Measurements from ENCODE around the gene FLCN.

DNA sequence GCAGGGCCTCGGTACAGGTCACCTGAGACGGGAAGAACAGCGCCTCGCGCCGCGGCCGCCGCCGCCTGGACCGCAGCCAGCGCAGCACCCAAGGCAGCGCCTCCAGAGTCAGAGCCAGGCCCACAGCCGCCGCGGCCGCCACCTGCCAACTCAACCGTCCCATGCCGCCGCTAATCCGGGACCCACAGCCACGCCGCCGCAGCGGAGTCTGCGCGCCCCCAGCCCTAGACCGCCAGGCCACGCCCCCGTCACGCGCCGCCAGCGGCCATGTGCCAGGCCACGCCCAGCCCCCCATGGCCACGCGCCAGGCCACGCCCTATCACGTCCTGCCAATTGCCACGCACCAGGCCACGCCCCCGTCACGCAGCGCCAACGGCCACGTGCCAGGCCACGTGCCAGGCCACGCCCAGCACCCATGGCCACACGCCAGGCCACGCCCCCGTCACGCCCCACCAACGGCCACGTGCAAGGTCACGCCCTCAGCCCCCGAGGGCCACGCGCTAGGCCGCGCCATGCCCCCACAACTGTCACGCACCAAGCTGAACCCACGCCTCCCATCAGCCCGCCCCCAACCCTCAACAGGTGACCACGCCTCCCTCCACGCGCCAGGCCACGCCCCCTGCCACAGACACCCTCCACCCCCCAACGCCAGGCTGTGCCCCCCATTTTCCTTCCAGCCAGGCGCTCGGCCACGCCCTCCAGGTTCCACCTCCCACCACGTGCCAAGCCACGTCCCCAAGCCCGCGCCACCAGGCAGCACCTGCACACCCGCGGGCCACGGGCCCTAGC lies 30.6 kb downstream of the FLCN start, which contains the start of gene PLD6:
- TF ChIP-seq CTCF (optimal IDR thresholded peaks at IDR 0.05 in 1 of 3, IDR thresholded peaks at IDR 0.05 in 1 of 3, conservative IDR thresholded peaks at IDR 0.05 in 1 of 3; ENCODE audit: extremely low read depth in 1 of 3, insufficient read depth in 2 of 3, low read length in 3 of 3) (no peak), EZH2 (IDR thresholded peaks at IDR 0.05; ENCODE audit: low read length) (no peak)

Data from keratinocyte (primary cell).